Panc1 (cell line): ENCODE results near the gene MAST1. TPM values are rescaled to one million over a fixed set of nuclear protein-coding genes. Genes with fewer than 3 reads are reported as not detected.

Experiments
- ATAC-seq: fragments of 200-7000 bp; cut with Tn5 transposase; 2 replicates; pipeline ENCODE4 v1.9.1; 2020; ENCODE audit warnings: mild to moderate bottlenecking, moderate library complexity
- BruUV-seq: library from RNA; stranded (reverse); fragments of 400-500 nt; replicated peaks from 2 replicates; lab custom pipeline; 2021; lab: Mats Ljungman, UMichigan
- CTCF ChIA-PET: fragments of 300-600 bp; sonication (Branson Sonifier 250); formaldehyde crosslinking; loops from one replicate; lab custom pipeline; 2022; ENCODE audit warnings: antibody characterized with exemption; lab: Charles Lee
- POLR2A ChIA-PET: fragments of 300-600 bp; sonication (Branson Sonifier 250); formaldehyde crosslinking; loops from one replicate; lab custom pipeline; 2022; ENCODE audit warnings: antibody characterized with exemption; lab: Charles Lee
- DNase-seq: peaks from one replicate; pipeline ENCODE4 v3.0.0-alpha.2; 2010; ENCODE audit warnings: low read depth, low spot score
- H3K27ac ChIP-seq: 2 replicates; pipeline ENCODE4 v1.5.1; 2011; ENCODE audit warnings: mild to moderate bottlenecking, low read length, inconsistent platforms
- H3K27me3 ChIP-seq: fragments of 200-500 bp; sonication (Bioruptor generic); 2 replicates; pipeline ENCODE4 v1.6.0; 2014; ENCODE audit warnings: low read length, inconsistent platforms; ENCODE audit not compliant: control insufficient read depth, insufficient read depth
- H3K36me3 ChIP-seq: fragments of 200-500 bp; sonication (Bioruptor generic); 2 replicates; pipeline ENCODE4 v1.5.1; 2014; ENCODE audit warnings: inconsistent platforms, mild to moderate bottlenecking, low read length, moderate library complexity; ENCODE audit not compliant: control insufficient read depth, insufficient read depth
- H3K4me1 ChIP-seq: 2 replicates; pipeline ENCODE4 v1.5.1; 2011; ENCODE audit warnings: inconsistent platforms, mild to moderate bottlenecking, low read length, moderate library complexity; ENCODE audit not compliant: control insufficient read depth, insufficient read depth
- H3K4me3 ChIP-seq, 2 experiments: 2 replicates each; pipeline ENCODE4 v1.5.1; 2011 to 2012; ENCODE audit warnings: low read depth in 2 of 2, low read length in 2 of 2, mild to moderate bottlenecking in 2 of 2, inconsistent platforms in 1 of 2, moderate library complexity in 1 of 2
- H3K9me3 ChIP-seq: fragments of 200-500 bp; sonication (Bioruptor generic); 2 replicates; pipeline ENCODE4 v1.5.1; 2014; ENCODE audit warnings: low read depth, mild to moderate bottlenecking, inconsistent platforms, low read length, moderate library complexity; ENCODE audit not compliant: control insufficient read depth, insufficient read depth
- POLR2AphosphoS5 ChIP-seq: IDR thresholded peaks from 2 replicates; pipeline ENCODE4 v1.6.1; 2012; ENCODE audit warnings: mild to moderate bottlenecking, low read depth, low read length, moderate library complexity
- SIN3A ChIP-seq: IDR thresholded peaks from 2 replicates; pipeline ENCODE4 v1.6.1; 2012; ENCODE audit warnings: low read depth, mild to moderate bottlenecking, low read length, moderate library complexity, borderline replicate concordance; ENCODE audit not compliant: insufficient read depth
- TCF7L2 ChIP-seq: IDR thresholded peaks from 2 replicates; pipeline ENCODE4 v1.6.1; 2011; ENCODE audit warnings: mild to moderate bottlenecking, low read depth, low read length, inconsistent platforms
- in situ Hi-C: cut with HindIII; loops from 2 replicates; pipeline ENCODE4 v1.10.0; 2016; ENCODE audit warnings: low sequenced_read_pairs, low pct_unique_long_range_greater_than_20kb
- intact Hi-C: fragments of 100-400 bp; cut with micrococcal nuclease; formaldehyde crosslinking; loops from one replicate; pipeline ENCODE4 v1.10.0; 2022; ENCODE audit not compliant: unreplicated experiment
- total RNA-seq: library from RNA; stranded (reverse); gene quantifications from one replicate; pipeline ENCODE4 v1.2.1, GENCODE V29; 2021; ENCODE audit not compliant: unreplicated experiment
- TF ChIP-seq, protein P1 (sequence below), 2 experiments: IDR thresholded peaks; 2 replicates each; pipeline ENCODE4 v1.6.1; 2011 to 2012; ENCODE audit warnings: low read depth in 2 of 2, control low read depth in 1 of 2, low read length in 1 of 2, mild to moderate bottlenecking in 1 of 2, moderate library complexity in 1 of 2; ENCODE audit not compliant: insufficient read depth in 1 of 2
- TF ChIP-seq, protein P2 (sequence below): fragments of 450-650 bp; IDR thresholded peaks from 2 replicates; pipeline ENCODE4 v1.5.1; 2017; ENCODE audit warnings: mild to moderate bottlenecking

Gene MAST1
- total RNA-seq, 1 experiment from 2014 or later: 3.1 TPM

DNA sequence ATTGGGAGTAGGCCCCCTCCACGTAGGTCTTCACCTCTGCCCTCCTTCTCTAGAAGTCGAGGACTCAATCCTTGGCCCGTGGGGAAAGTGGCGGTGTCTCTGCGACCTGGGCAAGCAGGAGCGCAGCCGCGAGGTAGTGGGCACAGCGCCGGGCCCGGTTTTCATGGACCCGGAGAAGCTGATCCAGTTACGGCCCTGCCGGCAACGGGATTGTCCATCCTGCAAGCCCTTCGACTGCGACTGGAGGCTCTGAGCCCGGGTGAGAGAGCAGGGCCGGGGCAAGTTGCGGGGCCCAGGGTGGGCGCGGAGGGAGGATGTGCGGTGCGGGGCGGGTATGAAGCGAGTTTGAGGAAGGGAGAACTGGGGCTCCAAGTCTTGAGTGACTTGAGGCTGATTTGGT is 34.3 kb upstream of the MAST1 start:
- peaks cover 8% of the 10 kb centered on the region for H3K4me1 ChIP-seq
- no peak overlapping the region for H3K4me3 ChIP-seq
- DNase-seq (no peak), ATAC-seq (no peak)
- intact Hi-C loops (no loop called here), in situ Hi-C loops (no loop called here)
- ChIA-PET POLR2A (interaction anchor here (0.6 kb wide), 1 partner anchor 28 kb away, joined by 19 read pairs; no protein-coding TSS in a partner anchor), CTCF (no interaction called here)
- no TSS peak for BruUV-seq
- peaks cover 4% of the 10 kb centered on the region; the same call in 1 of the 2 replicates for H3K36me3 ChIP-seq
- no peaks in the 10 kb centered on the region for H3K9me3 ChIP-seq
- H3K27ac ChIP-seq: no peak overlapping the region
- TF ChIP-seq, protein P1, sequence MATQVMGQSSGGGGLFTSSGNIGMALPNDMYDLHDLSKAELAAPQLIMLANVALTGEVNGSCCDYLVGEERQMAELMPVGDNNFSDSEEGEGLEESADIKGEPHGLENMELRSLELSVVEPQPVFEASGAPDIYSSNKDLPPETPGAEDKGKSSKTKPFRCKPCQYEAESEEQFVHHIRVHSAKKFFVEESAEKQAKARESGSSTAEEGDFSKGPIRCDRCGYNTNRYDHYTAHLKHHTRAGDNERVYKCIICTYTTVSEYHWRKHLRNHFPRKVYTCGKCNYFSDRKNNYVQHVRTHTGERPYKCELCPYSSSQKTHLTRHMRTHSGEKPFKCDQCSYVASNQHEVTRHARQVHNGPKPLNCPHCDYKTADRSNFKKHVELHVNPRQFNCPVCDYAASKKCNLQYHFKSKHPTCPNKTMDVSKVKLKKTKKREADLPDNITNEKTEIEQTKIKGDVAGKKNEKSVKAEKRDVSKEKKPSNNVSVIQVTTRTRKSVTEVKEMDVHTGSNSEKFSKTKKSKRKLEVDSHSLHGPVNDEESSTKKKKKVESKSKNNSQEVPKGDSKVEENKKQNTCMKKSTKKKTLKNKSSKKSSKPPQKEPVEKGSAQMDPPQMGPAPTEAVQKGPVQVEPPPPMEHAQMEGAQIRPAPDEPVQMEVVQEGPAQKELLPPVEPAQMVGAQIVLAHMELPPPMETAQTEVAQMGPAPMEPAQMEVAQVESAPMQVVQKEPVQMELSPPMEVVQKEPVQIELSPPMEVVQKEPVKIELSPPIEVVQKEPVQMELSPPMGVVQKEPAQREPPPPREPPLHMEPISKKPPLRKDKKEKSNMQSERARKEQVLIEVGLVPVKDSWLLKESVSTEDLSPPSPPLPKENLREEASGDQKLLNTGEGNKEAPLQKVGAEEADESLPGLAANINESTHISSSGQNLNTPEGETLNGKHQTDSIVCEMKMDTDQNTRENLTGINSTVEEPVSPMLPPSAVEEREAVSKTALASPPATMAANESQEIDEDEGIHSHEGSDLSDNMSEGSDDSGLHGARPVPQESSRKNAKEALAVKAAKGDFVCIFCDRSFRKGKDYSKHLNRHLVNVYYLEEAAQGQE (IDR thresholded peaks at IDR 0.05; ENCODE audit: insufficient read depth in 1 of 2, low read depth in 2 of 2, low read length in 1 of 2): no peak
- TF ChIP-seq TCF7L2 (no peak), SIN3A (no peak), POLR2AphosphoS5 (no peak)
- TF ChIP-seq, protein P2, sequence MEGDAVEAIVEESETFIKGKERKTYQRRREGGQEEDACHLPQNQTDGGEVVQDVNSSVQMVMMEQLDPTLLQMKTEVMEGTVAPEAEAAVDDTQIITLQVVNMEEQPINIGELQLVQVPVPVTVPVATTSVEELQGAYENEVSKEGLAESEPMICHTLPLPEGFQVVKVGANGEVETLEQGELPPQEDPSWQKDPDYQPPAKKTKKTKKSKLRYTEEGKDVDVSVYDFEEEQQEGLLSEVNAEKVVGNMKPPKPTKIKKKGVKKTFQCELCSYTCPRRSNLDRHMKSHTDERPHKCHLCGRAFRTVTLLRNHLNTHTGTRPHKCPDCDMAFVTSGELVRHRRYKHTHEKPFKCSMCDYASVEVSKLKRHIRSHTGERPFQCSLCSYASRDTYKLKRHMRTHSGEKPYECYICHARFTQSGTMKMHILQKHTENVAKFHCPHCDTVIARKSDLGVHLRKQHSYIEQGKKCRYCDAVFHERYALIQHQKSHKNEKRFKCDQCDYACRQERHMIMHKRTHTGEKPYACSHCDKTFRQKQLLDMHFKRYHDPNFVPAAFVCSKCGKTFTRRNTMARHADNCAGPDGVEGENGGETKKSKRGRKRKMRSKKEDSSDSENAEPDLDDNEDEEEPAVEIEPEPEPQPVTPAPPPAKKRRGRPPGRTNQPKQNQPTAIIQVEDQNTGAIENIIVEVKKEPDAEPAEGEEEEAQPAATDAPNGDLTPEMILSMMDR: no peak
- H3K27me3 ChIP-seq: no peaks in the 10 kb centered on the region

DNA sequence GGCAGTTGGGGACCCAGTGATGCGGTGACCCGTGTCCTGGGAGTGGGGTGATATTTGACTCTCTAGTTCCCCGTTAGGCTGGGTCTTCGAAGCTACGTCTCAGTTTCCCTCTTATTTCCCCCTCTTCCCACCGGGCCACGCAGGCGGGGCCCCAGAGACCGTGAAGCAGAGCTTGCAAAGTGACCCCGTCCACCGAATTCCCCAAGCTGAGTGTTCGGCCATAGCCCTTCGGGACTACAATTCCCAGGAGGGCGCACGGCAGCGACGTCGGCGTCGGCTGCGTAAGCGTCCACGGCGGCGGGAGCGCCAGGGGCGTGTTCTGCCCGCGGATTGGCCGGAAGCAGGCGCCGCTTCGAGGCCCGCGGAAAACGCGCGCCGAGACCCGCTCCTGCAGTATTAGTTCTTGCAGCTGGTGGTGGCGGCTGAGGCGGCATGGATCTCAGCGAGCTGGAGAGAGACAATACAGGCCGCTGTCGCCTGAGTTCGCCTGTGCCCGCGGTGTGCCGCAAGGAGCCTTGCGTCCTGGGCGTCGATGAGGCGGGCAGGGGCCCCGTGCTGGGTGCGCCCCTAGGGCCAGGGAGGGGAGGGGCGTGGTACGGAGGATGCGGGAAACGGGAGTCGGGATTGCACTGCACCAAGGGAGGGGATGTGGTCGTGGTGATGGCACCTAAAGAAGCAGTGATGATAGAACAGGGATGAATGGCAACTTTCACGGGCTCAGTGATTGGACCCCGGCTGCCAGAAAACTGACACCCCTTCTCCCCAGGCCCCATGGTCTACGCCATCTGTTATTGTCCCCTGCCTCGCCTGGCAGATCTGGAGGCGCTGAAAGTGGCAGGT is 31.9 kb upstream of the MAST1 start, which contains the start of gene RNASEH2A:
Gene RNASEH2A (plus strand): TSS at position 343 of the 840 bp plus-strand sequence. CDS start 90 bp downstream, at position 433.
- peak within 1 kb of the TSS; percentile 75 to 80 for H3K4me3 ChIP-seq
- DNase-seq: no peak
- in situ Hi-C loops: no loop called here
- H3K36me3 ChIP-seq: peaks cover under 1% of the 10 kb centered on the region; the same call in 1 of the 2 replicates
- POLR2A ChIA-PET: interaction anchor here (0.5 to 0.9 kb wide), 3 partner anchors 40 to 75 kb away, joined by 3 to 8 read pairs (median 4); no protein-coding TSS in a partner anchor
- peak within 1 kb of the TSS; percentile 79 for H3K27ac ChIP-seq
- TF ChIP-seq TCF7L2 (no peak), POLR2AphosphoS5 (peak; percentile 73)
- peak; percentile 98 for ATAC-seq
- CTCF ChIA-PET: interaction anchor here (0.5 to 1.1 kb wide), 2 partner anchors 41 to 46 kb away, joined by 3 read pairs; no protein-coding TSS in a partner anchor
- H3K27me3 ChIP-seq: no peaks in the 10 kb centered on the region
- H3K9me3 ChIP-seq: no peaks in the 10 kb centered on the region
- no TSS peak for BruUV-seq
- peaks cover 8% of the 10 kb centered on the region for H3K4me1 ChIP-seq
- intact Hi-C loops: no loop called here
